ENCODE measurements around the gene SLC8A1. TPM values are rescaled to one million over a fixed set of nuclear protein-coding genes. Genes with fewer than 3 reads are reported as not detected.

Gene SLC8A1
- total RNA-seq, 1 donor from 2014 or later, result 34.8 TPM

DNA sequence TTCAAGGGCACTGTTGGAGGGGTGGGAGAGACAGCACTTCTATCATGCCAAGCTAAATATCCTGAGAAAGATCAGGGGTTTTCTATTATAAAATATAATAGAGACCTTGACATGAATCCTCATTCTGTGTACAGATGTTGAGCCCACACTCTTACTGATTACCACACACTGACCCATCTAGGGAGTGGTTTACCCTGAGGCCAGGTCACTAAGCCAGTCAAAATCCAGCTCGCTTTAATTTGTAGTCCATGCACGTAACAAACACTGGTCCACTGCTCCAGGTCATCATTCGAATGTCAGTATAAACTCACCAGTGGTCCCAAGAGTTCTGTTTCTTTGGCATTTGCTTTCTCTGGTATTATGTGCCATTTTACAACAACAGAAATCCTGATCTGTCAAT lies 96.4 kb downstream of the SLC8A1 start:
- no peaks in the 10 kb centered on the region for H4K20me1 ChIP-seq (ENCODE audit: insufficient read depth, low read length)
- no peaks in the 10 kb centered on the region for H3K9me3 ChIP-seq (ENCODE audit: insufficient read depth, low read depth, low read length)
- TF ChIP-seq, protein P1, sequence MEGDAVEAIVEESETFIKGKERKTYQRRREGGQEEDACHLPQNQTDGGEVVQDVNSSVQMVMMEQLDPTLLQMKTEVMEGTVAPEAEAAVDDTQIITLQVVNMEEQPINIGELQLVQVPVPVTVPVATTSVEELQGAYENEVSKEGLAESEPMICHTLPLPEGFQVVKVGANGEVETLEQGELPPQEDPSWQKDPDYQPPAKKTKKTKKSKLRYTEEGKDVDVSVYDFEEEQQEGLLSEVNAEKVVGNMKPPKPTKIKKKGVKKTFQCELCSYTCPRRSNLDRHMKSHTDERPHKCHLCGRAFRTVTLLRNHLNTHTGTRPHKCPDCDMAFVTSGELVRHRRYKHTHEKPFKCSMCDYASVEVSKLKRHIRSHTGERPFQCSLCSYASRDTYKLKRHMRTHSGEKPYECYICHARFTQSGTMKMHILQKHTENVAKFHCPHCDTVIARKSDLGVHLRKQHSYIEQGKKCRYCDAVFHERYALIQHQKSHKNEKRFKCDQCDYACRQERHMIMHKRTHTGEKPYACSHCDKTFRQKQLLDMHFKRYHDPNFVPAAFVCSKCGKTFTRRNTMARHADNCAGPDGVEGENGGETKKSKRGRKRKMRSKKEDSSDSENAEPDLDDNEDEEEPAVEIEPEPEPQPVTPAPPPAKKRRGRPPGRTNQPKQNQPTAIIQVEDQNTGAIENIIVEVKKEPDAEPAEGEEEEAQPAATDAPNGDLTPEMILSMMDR (IDR thresholded peaks at IDR 0.05; ENCODE audit: insufficient read depth, low read depth, low read length), result no peak
- no peaks in the 10 kb centered on the region for H3K27me3 Mint-ChIP-seq (ENCODE audit: low read depth, unreplicated experiment)
- no peak overlapping the region for H3K4me2 ChIP-seq (ENCODE audit: low read length)
- FAIRE-seq (no peak), DNase-seq (ENCODE audit: low read depth) (no peak)
- H3K36me3 ChIP-seq (ENCODE audit: insufficient read depth, low read length), result no peaks in the 10 kb centered on the region
- H3K4me1 Mint-ChIP-seq (ENCODE audit: low read depth, unreplicated experiment), result peaks cover 28% of the 10 kb centered on the region
- H3K9me3 Mint-ChIP-seq (ENCODE audit: unreplicated experiment), result no peaks in the 10 kb centered on the region
- no peak overlapping the region for H2AFZ ChIP-seq (ENCODE audit: low read depth, low read length)
- no peak overlapping the region for H3K4me3 ChIP-seq (ENCODE audit: insufficient read depth, low read depth, low read length)
- H3K79me2 ChIP-seq (ENCODE audit: insufficient read depth, low read length), result no peaks in the 10 kb centered on the region
- H3K4me3 Mint-ChIP-seq (ENCODE audit: unreplicated experiment), result no peak overlapping the region
- H3K36me3 Mint-ChIP-seq (ENCODE audit: low read depth, unreplicated experiment), result no peaks in the 10 kb centered on the region
- H3K27ac ChIP-seq (ENCODE audit: low read depth, low read length), result no peak overlapping the region
- H3K27me3 ChIP-seq (ENCODE audit: insufficient read depth, low read length), result no peaks in the 10 kb centered on the region
- no peak overlapping the region for H3K9ac ChIP-seq (ENCODE audit: low read length)
- no peaks in the 10 kb centered on the region for H3K4me1 ChIP-seq (ENCODE audit: insufficient read depth, low read length)
- H3K27ac Mint-ChIP-seq (ENCODE audit: unreplicated experiment), result no peak overlapping the region

DNA sequence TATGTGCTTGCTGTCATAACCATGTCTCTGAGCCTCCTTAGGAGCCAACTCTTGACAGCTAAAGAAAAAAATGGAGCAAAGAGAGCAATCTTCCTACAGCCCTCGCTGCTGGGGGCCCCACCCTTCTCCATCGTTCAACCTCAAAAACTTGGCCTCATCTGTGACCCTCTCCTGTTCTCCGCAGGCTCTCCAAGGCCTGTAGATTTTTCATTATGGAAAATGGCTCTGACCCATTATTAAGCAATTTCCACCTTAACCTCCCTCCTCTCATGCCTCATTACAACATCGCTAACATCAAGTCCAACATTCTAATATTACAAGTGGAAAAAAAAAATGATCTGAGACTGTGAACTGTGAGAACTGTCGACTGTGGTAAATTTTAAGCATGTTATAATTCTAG lies 98.7 kb downstream of the SLC8A1 start:
- H3K4me1 ChIP-seq (ENCODE audit: insufficient read depth, low read length), result peaks cover 12% of the 10 kb centered on the region
- no peaks in the 10 kb centered on the region for H3K9me3 Mint-ChIP-seq (ENCODE audit: unreplicated experiment)
- no peaks in the 10 kb centered on the region for H3K36me3 Mint-ChIP-seq (ENCODE audit: low read depth, unreplicated experiment)
- no peak overlapping the region for H3K9ac ChIP-seq (ENCODE audit: low read length)
- no peaks in the 10 kb centered on the region for H3K79me2 ChIP-seq (ENCODE audit: insufficient read depth, low read length)
- no peaks in the 10 kb centered on the region for H3K9me3 ChIP-seq (ENCODE audit: insufficient read depth, low read depth, low read length)
- H3K27ac Mint-ChIP-seq (ENCODE audit: unreplicated experiment), result no peak overlapping the region
- no peaks in the 10 kb centered on the region for H3K27me3 Mint-ChIP-seq (ENCODE audit: low read depth, unreplicated experiment)
- no peak overlapping the region for H3K4me2 ChIP-seq (ENCODE audit: low read length)
- H3K27ac ChIP-seq (ENCODE audit: low read depth, low read length), result no peak overlapping the region
- no peak overlapping the region for H3K4me3 Mint-ChIP-seq (ENCODE audit: unreplicated experiment)
- no peaks in the 10 kb centered on the region for H3K27me3 ChIP-seq (ENCODE audit: insufficient read depth, low read length)
- H2AFZ ChIP-seq (ENCODE audit: low read depth, low read length), result no peak overlapping the region
- DNase-seq (ENCODE audit: low read depth) (no peak), FAIRE-seq (no peak)
- H3K4me1 Mint-ChIP-seq (ENCODE audit: low read depth, unreplicated experiment), result peaks cover 31% of the 10 kb centered on the region
- no peak overlapping the region for H3K4me3 ChIP-seq (ENCODE audit: insufficient read depth, low read depth, low read length)
- no peak for TF ChIP-seq EZH2 (IDR thresholded peaks at IDR 0.05; ENCODE audit: insufficient read depth, low read length)
- TF ChIP-seq, protein P1 (IDR thresholded peaks at IDR 0.05; ENCODE audit: insufficient read depth, low read depth, low read length), result no peak
- H3K36me3 ChIP-seq (ENCODE audit: insufficient read depth, low read length), result no peaks in the 10 kb centered on the region
- no peaks in the 10 kb centered on the region for H4K20me1 ChIP-seq (ENCODE audit: insufficient read depth, low read length)

DNA sequence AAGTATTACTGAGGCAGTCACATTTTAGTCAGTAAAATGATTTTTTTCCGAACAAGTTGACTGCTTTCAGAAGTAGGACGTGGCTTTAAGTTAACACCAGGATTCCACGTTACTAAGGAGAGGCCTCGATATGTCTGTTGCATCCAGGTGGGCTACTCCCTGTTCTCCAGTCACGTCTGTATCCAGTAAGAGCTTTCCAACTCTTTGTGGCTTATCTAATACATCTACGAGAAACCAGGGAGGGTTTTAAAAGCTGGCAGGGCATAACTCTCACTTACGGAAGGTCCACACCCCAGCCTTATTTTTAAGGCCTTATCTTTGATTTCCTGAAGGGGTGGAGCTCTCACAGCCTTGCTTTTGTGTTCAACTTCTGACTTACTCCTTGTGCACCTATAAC lies 99.2 kb downstream of the SLC8A1 start:
- Histone ChIP-seq H3K36me3 (ENCODE audit: insufficient read depth, low read length) (no peaks in the 10 kb centered on the region), H3K9ac (ENCODE audit: low read length) (no peak overlapping the region), H2AFZ (ENCODE audit: low read depth, low read length) (no peak overlapping the region), H3K79me2 (ENCODE audit: insufficient read depth, low read length) (no peaks in the 10 kb centered on the region), H3K9me3 (ENCODE audit: insufficient read depth, low read depth, low read length) (no peaks in the 10 kb centered on the region), H3K4me2 (ENCODE audit: low read length) (no peak overlapping the region), H3K4me1 (ENCODE audit: insufficient read depth, low read length) (peaks cover 15% of the 10 kb centered on the region), H3K27ac (ENCODE audit: low read depth, low read length) (no peak overlapping the region), H3K4me3 (ENCODE audit: insufficient read depth, low read depth, low read length) (no peak overlapping the region), H3K27me3 (ENCODE audit: insufficient read depth, low read length) (no peaks in the 10 kb centered on the region), H4K20me1 (ENCODE audit: insufficient read depth, low read length) (no peaks in the 10 kb centered on the region)
- no peaks in the 10 kb centered on the region for H3K9me3 Mint-ChIP-seq (ENCODE audit: unreplicated experiment)
- no peak for FAIRE-seq
- TF ChIP-seq, protein P1 (IDR thresholded peaks at IDR 0.05; ENCODE audit: insufficient read depth, low read depth, low read length), result no peak
- H3K27me3 Mint-ChIP-seq (ENCODE audit: low read depth, unreplicated experiment), result no peaks in the 10 kb centered on the region
- peaks cover 34% of the 10 kb centered on the region for H3K4me1 Mint-ChIP-seq (ENCODE audit: low read depth, unreplicated experiment)
- no peaks in the 10 kb centered on the region for H3K36me3 Mint-ChIP-seq (ENCODE audit: low read depth, unreplicated experiment)
- no peak for DNase-seq (ENCODE audit: low read depth)
- H3K4me3 Mint-ChIP-seq (ENCODE audit: unreplicated experiment), result no peak overlapping the region
- H3K27ac Mint-ChIP-seq (ENCODE audit: unreplicated experiment), result no peak overlapping the region

Data from astrocyte (in vitro differentiated cells and primary cell).